GM23248 (cell line): ENCODE results near the gene DCUN1D2. TPM values are rescaled to one million over a fixed set of nuclear protein-coding genes. Genes with fewer than 3 reads are reported as not detected.

Experiments
- DNase-seq: peaks from one replicate; pipeline ENCODE4 v3.0.0-alpha.2; 2015
- H2AFZ ChIP-seq: fragments of 200-600 bp; sonication (generic); 2 replicates; pipeline ENCODE4 v1.6.1; 2016; ENCODE audit warnings: antibody characterized with exemption
- H3F3A ChIP-seq: fragments of 200-600 bp; sonication (generic); 2 replicates; pipeline ENCODE4 v1.6.1; 2016; ENCODE audit warnings: mild to moderate bottlenecking, antibody characterized with exemption, mixed run types; ENCODE audit not compliant: insufficient read depth
- H3K27ac ChIP-seq: fragments of 200-600 bp; sonication (generic); 2 replicates; pipeline ENCODE4 v1.5.1; 2016; ENCODE audit warnings: mild to moderate bottlenecking
- H3K27me3 ChIP-seq: fragments of 200-600 bp; sonication (generic); replicated peaks from 2 replicates; pipeline ENCODE4 v1.6.1; 2016; ENCODE audit warnings: mild to moderate bottlenecking; ENCODE audit not compliant: insufficient read depth
- H3K36me3 ChIP-seq: fragments of 200-600 bp; sonication (generic); 2 replicates; pipeline ENCODE4 v1.6.1; 2016; ENCODE audit warnings: low read depth, mild to moderate bottlenecking
- H3K4me1 ChIP-seq: fragments of 200-600 bp; sonication (generic); 2 replicates; pipeline ENCODE4 v1.6.1; 2016; ENCODE audit warnings: mild to moderate bottlenecking; ENCODE audit not compliant: insufficient read depth
- H3K4me2 ChIP-seq: fragments of 200-600 bp; sonication (generic); one replicate; pipeline ENCODE4 v1.6.1; 2016; ENCODE audit warnings: mild to moderate bottlenecking; ENCODE audit not compliant: unreplicated experiment
- H3K4me3 ChIP-seq: fragments of 200-600 bp; sonication (generic); 2 replicates; pipeline ENCODE4 v1.5.1; 2016; ENCODE audit warnings: mild to moderate bottlenecking
- H3K79me2 ChIP-seq: fragments of 200-600 bp; sonication (generic); 2 replicates; pipeline ENCODE4 v1.6.1; 2016; ENCODE audit warnings: mild to moderate bottlenecking; ENCODE audit not compliant: insufficient read depth
- H3K9ac ChIP-seq: fragments of 200-600 bp; sonication (generic); 2 replicates; pipeline ENCODE4 v1.6.1; 2016; ENCODE audit warnings: mild to moderate bottlenecking
- H3K9me2 ChIP-seq: fragments of 200-600 bp; sonication (generic); 2 replicates; pipeline ENCODE4 v1.6.1; 2016; ENCODE audit warnings: mixed run types, mild to moderate bottlenecking, moderate library complexity; ENCODE audit not compliant: insufficient read depth
- H3K9me3 ChIP-seq: fragments of 200-600 bp; sonication (generic); one replicate; pipeline ENCODE4 v1.6.1; 2017; ENCODE audit warnings: low read depth
- H4K20me1 ChIP-seq: fragments of 200-600 bp; sonication (generic); 2 replicates; pipeline ENCODE4 v1.6.0; 2016; ENCODE audit not compliant: insufficient read depth
- EZH2 ChIP-seq: fragments of 200-600 bp; sonication (generic); IDR thresholded peaks from 2 replicates; pipeline ENCODE4 v1.6.1; 2018; ENCODE audit warnings: antibody characterized with exemption, mild to moderate bottlenecking; ENCODE audit not compliant: insufficient read depth, poor library complexity, severe bottlenecking
- EZH2phosphoT487 ChIP-seq: fragments of 200-600 bp; sonication (generic); IDR thresholded peaks from 2 replicates; pipeline ENCODE4 v1.6.1; 2018; ENCODE audit warnings: antibody characterized with exemption, moderate library complexity, mild to moderate bottlenecking, low read depth; ENCODE audit not compliant: insufficient read depth
- WGBS, 2 experiments: methylation state at CpG; one replicate each; pipeline ENCODE4 v1.1.6; 2015 to 2017; ENCODE audit warnings: low lambda C conversion rate in 2 of 2, low coverage in 1 of 2; ENCODE audit errors: missing lambda C conversion rate in 2 of 2; 5-methylcytosine and 5-hydroxymethylcytosine counted together
- in situ Hi-C: fragments of 300-500 bp; cut with MboI; formaldehyde crosslinking; loops from 2 replicates; pipeline ENCODE4 v1.15.0; 2020
- polyA plus RNA-seq: library from polyadenylated mRNA; unstranded; fragments of >200 nt; fragmentation: Nextera tagmentation; extraction: Ambion mirVana; gene quantifications from 2 replicates; pipeline ENCODE4 v1.2.1, GENCODE V29; 2016
- total RNA-seq: library from RNA; depleted of rRNA; stranded (reverse); fragments of >200 nt; shearing (Covaris generic); gene quantifications from 2 replicates; pipeline ENCODE4 v1.2.3, GENCODE V29; 2014

DCUN1D2 gene
- total and polyA plus RNA-seq, 2 experiments from 2014 or later, result 7.2 to 9.9 TPM

DNA sequence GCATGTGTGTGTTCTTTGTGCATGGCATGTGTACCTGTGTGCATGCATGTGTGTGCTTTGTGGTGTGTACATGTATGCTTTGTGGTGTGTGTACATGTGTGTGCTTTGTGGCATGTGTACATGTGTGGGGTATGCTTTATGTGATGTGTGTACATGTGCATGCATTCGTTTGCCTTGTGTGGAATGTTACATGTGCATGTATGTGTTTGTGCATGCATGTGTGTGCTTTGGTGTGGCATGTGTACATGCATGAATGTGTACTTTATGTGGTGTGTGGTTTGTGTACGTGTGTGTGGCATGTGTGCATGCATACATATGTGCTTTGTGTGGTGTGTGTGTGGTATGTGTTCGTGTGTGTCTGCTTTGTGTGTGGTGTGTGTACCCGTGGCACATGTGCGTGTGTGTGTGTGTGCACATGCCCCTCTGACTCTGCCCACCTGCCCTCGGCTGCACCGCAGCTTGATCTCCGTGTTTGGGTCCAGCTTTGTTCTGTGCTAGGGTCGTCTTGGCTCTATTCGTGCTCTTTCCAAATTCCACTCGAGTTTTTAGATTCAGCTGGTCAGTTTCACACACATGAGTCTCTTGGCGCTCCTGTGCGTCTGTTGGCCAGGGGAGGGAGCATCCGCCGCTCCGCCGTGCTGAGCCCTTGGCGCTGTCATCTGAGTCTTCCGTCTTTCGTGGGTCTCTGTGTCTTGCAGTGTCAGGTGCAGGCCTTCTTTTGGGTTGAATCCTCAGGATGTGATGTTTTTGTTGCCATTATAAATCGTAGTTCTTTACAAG is 47.6 kb upstream of the DCUN1D2 start:
- H3K4me3 ChIP-seq, result no peak overlapping the region
- no peaks in the 10 kb centered on the region for H4K20me1 ChIP-seq
- no peaks in the 10 kb centered on the region for H3K9me2 ChIP-seq
- H3K27ac ChIP-seq, result no peak overlapping the region
- H3K4me2 ChIP-seq, result no peak overlapping the region
- peaks cover 7% of the 10 kb centered on the region; the same call in 1 of the 2 replicates for H3K36me3 ChIP-seq
- WGBS, 2 experiments, result 94 to 95% methylated on average over 21 of the region's 21 CpGs
- H2AFZ ChIP-seq, result no peak overlapping the region
- in situ Hi-C loops, result no loop called here
- DNase-seq, result no peak
- TF ChIP-seq EZH2, result no peak
- no peak for TF ChIP-seq EZH2phosphoT487
- no peak overlapping the region for H3K9ac ChIP-seq
- no peaks in the 10 kb centered on the region for H3K27me3 ChIP-seq
- H3K9me3 ChIP-seq, result no peaks in the 10 kb centered on the region
- H3K79me2 ChIP-seq, result peaks cover 29% of the 10 kb centered on the region
- H3K4me1 ChIP-seq, result no peaks in the 10 kb centered on the region
- no peaks in the 10 kb centered on the region for H3F3A ChIP-seq

DNA sequence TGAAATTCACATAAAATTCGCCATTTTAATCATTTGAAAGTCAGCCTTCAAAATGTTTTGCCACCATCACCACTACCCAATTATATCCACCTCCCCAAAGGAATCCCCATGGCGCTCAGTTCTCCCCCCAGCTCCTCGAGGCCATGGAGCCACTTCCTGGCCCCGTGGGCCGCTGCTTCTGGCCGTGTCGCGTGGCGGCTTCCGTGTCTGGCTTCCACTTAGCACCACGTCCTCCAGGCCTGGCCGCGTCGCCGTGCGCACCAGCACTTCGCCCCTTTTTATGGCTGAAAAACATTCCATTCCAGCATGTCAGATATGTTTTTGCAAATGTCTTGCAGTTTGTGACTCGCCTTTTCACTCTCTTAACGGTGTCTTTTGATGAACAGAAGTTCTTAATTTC is 46.7 kb upstream of the DCUN1D2 start:
- Histone ChIP-seq H3K4me1 (no peaks in the 10 kb centered on the region), H3K9ac (no peak overlapping the region), H3K4me3 (no peak overlapping the region), H3K9me2 (no peaks in the 10 kb centered on the region), H3K79me2 (peaks cover 24% of the 10 kb centered on the region), H3K9me3 (no peaks in the 10 kb centered on the region), H4K20me1 (no peaks in the 10 kb centered on the region), H3K27ac (no peak overlapping the region), H3K4me2 (no peak overlapping the region), H3K36me3 (peaks cover 7% of the 10 kb centered on the region; the same call in 1 of the 2 replicates), H3K27me3 (no peaks in the 10 kb centered on the region), H3F3A (no peaks in the 10 kb centered on the region), H2AFZ (no peak overlapping the region)
- DNase-seq, result no peak
- in situ Hi-C loops, result no loop called here
- TF ChIP-seq EZH2phosphoT487, result no peak
- no peak for TF ChIP-seq EZH2
- WGBS, 2 experiments, result 90% methylated on average over 18 to 19 of the region's 19 CpGs

GRCh38 chr13:113536461-113537110 is 46.1 kb upstream of the DCUN1D2 start:
- Histone ChIP-seq H2AFZ (no peak overlapping the region), H3K9me3 (no peaks in the 10 kb centered on the region), H3K27ac (no peak overlapping the region), H3K4me1 (no peaks in the 10 kb centered on the region), H3K9ac (no peak overlapping the region), H4K20me1 (no peaks in the 10 kb centered on the region), H3K4me3 (no peak overlapping the region), H3K9me2 (no peaks in the 10 kb centered on the region), H3K79me2 (peaks cover 24% of the 10 kb centered on the region), H3K4me2 (no peak overlapping the region), H3K27me3 (no peaks in the 10 kb centered on the region), H3F3A (no peaks in the 10 kb centered on the region), H3K36me3 (peaks cover 7% of the 10 kb centered on the region; the same call in 1 of the 2 replicates)
- in situ Hi-C loops, result no loop called here
- no peak for DNase-seq
- WGBS, 2 experiments, result 95% methylated on average over 18 of the region's 18 CpGs
- TF ChIP-seq EZH2phosphoT487, result no peak
- TF ChIP-seq EZH2, result no peak

- TF ChIP-seq EZH2, result no peak
- TF ChIP-seq EZH2phosphoT487, result no peak
- H3K4me2 ChIP-seq, result no peak overlapping the region
- H3K4me1 ChIP-seq, result no peaks in the 10 kb centered on the region
- H3K9me2 ChIP-seq, result no peaks in the 10 kb centered on the region
- in situ Hi-C loops, result no loop called here
- H2AFZ ChIP-seq, result no peak overlapping the region
- no peaks in the 10 kb centered on the region for H3F3A ChIP-seq
- no peak overlapping the region for H3K9ac ChIP-seq
- H3K79me2 ChIP-seq, result peaks cover 18% of the 10 kb centered on the region
- H3K4me3 ChIP-seq, result no peak overlapping the region
- DNase-seq, result no peak
- H3K27me3 ChIP-seq, result no peaks in the 10 kb centered on the region
- H4K20me1 ChIP-seq, result no peaks in the 10 kb centered on the region
- H3K9me3 ChIP-seq, result no peaks in the 10 kb centered on the region
- H3K36me3 ChIP-seq, result peaks cover 2% of the 10 kb centered on the region; the same call in 1 of the 2 replicates
- 94 to 95% methylated on average over 13 of the region's 13 CpGs for WGBS, 2 experiments
- H3K27ac ChIP-seq, result no peak overlapping the region
Observed at GRCh38 chr13:113535381-113535781, 44.9 kb upstream of the DCUN1D2 start.
